Stimulated activated CD4-positive, alpha-beta T cell treated with anti-CD3 and anti-CD28 coated beads, Interleukin-12 subunit alpha, Interleukin-12 subunit beta, amount 100 ng/mL, for 24 hours (primary cell): ENCODE data around the gene CRY2.

ENCODE experiments used
- DNase-seq, 2 experiments: peaks; one replicate each; pipeline ENCODE4 v3.0.0-alpha.2; 2020; ENCODE audit warnings: low read depth in 2 of 2

The CRY2 gene

GRCh38 chr11:45930951-45931570 lies 83.8 kb downstream of the CRY2 start:
- no peak for DNase-seq

GRCh38 chr11:45931739-45932138 lies 84.5 kb downstream of the CRY2 start:
- DNase-seq = no peak

GRCh38 chr11:45932217-45932616 lies 84.9 kb downstream of the CRY2 start:
- no peak for DNase-seq
